Pulmonary artery endothelial cell (primary cell): ENCODE results near the gene ZFP69B. TPM values are rescaled to one million over a fixed set of nuclear protein-coding genes. Genes with fewer than 3 reads are reported as not detected.
A peak's percentile ranks its signal among the peaks of the same experiment; 100 is the strongest.

ENCODE experiments used
- DNase-seq: peaks from one replicate; pipeline ENCODE4 v3.0.0-alpha.2; 2011; ENCODE audit warnings: low read depth, low spot score
- total RNA-seq: library from RNA; depleted of rRNA; stranded (reverse); fragments of >200 nt; gene quantifications from 2 replicates; pipeline ENCODE4 v1.2.3, GENCODE V29; 2014

Gene ZFP69B
- 2.6 and 2.8 TPM in 2 replicates for total RNA-seq

DNA sequence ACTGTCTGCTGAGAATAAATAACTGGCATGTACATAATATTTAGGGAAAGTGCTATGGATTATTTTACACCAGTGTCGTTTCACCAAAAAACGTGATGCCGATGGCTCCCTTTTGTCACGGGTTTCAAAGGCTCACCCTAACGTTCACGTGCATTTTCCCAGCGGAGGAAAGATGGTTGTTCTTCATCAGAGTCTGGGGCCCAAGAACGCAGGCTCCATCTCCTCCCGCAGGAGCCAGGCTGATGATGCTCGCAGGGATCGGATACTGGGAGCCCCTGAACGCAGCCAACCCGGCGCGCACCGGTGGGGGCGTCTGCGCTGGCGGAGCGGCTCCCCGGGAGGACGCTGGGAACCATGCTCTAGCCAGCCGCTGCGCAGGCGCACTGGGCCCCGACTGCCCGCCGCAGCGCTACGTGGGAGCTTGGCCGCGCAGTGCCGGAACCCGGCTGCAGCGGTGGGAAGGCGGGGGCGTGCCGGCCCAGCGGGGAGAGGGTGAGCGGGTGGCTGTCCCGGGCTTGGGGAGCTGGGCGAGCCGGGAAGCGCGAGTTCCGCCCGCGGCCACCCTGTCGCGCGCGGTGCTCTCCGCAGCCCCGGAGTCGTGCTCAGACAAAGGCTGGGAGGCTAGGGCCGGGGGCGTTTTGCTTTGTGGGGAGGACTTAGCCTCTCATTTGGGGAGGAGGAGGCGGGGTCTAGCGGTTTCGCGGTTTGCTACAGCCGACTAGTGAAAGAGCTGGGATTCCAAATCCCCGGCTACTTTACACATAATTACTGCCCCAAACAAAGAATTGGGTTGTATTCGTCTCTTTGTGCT, at the start of gene ZFP69B:
ZFP69B (plus strand) TSS at position 793 of the 811 bp plus-strand sequence. CDS start 486 bp downstream, outside the sequence.
- peak; percentile 66 for DNase-seq

DNA sequence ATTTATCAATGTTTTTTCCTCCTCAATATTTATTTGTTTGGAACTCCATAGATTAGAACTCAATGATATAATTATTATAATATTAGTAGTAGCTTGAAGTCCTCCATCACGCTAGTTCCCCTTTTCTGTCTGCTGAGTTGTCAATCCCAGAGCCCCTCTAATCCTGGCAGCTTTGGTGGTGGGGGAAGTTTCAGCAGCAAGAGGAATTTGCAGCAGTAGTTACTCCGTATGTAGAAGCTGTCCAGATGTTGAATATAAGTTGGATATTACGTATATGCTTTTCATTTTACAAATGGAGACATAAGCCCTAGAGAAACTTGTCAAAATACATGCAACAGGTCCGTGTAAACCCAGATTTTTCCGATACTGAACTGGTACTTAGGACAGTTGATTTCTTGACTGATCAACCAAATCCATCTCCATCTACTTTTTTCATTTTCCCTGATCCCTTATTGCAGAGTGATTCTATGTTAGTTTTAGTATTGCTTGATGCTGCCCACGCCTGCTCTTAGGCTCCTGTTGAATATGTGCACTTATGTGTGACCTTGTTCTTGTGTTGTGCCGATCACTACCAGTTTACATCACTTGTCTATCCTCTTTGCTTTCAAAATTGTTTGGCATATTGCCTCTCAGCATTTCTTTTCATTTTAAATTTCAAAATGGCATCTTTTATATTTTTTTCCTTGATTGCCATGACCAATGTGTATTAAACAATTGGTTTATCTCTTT, 48.6 kb upstream of the ZFP69B start:
- DNase-seq = no peak

DNA sequence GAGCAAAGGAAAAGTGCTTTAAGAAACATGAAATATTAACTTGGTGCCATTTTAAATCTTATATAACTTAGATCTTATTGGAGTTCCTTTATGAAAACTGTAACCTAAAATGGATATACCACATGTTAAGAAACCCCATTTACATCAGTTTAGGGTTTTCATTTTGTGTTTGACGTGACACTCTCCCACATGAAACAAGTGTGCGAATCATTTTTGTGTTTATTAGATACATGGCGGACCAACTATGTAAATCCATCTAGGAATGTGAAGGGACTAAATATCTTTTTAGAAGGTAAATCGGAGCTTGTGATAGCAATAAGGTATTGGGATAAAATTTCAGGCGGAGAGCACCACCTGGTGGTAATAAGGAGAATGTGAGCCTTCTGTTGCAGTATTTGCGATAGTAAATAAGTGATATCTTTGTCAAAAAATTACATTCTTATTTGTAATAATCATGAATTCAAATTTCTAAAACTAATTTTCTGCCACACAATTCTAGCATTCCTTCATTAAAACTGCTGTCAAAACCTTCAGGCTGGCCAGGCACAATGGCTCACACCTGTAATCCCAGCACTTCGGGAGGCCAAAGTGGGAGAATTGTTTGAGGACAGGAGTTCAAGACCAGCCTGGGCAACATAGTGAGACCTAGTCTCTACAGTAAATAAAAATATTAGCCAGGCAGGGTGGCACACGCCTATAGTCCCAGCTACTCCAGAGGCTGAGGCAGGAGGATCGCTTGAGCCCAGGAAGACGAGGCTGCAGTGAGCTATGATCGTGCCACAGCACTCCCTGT, 45.4 kb upstream of the ZFP69B start:
- DNase-seq = peak; percentile 29

DNA sequence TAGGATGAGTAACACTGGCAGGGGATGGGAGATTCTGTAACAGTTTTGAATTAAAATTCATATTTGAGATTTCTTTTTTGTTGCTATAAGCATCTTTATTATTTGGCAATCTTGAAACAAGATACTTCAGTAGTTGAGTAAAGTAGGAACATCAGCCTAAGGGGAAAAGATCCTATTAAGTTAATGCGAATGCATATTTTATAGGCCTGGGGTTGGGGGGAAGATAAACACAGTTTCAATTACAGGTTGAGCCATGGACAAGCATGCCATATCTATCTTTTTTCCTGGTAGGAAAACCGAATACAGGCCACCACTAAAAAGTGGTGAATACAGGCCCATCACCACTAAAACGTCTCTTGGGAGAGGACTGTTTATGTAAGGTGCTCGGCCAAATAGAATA, 44.5 kb upstream of the ZFP69B start:
- no peak for DNase-seq

DNA sequence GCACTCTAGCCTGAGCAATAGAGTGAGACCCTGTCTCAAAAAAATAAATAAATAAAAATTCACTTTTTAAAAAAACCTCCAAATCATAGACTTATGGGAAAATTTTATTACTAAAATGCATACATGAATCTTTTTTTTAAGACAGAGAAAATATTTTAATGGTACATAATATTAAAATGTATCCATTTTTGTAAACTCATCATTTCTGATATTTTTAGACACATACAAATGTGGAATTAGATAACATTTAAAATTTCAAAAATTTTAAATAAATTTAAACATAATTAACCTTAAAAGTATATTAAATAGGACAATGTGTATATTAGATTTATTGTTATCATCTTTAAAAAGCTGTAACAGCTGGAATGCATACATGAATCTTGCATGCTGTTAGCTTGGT, 42.8 kb upstream of the ZFP69B start:
- no peak for DNase-seq

DNA sequence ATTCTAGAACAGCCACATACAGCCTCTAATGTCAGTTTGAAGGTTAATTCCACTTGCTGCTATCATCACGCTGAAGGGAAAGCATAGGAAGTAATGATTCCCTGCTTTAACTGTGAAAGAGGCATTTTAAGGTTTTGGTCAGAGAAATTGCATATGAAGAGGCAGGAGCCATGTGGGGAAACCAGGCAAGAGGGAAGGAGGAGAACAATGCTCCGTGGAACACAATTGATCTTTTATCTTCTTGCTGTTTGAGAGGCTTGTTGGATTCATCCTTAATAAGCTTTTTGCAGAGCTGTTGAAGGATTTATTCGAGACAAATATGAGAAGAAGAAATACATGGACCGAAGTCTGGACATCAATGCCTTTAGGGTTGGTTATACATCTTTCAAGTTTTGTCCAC, 40.8 kb upstream of the ZFP69B start:
- no peak for DNase-seq

DNA sequence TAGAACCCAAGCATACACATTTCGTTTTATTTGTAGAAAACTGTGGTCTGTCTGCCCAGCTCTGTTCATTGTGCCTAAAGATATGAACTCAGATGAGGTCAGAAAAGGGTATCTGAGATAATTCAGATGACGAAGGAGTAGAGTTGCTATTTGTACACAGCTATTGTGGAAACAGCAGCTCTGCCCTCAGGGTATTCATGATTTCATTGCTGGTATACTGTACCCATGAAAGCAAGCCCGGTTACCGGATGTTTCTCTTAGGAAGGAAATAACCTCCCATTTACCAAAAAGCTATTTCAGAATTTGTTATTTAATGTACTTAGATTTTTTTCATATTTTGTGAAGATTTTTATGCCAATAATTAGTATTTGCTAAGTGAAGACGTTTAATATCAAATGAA, 39.0 kb upstream of the ZFP69B start:
- peak; percentile 44 for DNase-seq

DNA sequence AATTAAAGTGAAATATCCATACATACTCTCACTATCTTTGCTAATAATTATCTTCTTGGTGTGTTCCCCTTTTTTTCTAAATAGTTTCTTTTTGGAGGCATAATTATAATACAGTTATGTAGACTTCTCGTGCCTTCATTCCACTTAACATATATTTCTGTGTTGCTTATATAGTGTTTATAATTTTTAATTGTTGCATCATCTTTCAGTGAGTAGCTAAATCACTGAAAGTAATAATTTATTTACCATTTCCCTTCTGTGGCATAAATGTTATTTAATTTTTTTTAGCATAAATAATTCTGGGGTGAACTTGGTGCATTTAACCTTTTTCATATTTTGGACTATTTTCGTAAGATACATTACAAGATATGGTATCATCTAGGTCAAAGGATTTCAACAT, 38.4 kb upstream of the ZFP69B start:
- DNase-seq = no peak

DNA sequence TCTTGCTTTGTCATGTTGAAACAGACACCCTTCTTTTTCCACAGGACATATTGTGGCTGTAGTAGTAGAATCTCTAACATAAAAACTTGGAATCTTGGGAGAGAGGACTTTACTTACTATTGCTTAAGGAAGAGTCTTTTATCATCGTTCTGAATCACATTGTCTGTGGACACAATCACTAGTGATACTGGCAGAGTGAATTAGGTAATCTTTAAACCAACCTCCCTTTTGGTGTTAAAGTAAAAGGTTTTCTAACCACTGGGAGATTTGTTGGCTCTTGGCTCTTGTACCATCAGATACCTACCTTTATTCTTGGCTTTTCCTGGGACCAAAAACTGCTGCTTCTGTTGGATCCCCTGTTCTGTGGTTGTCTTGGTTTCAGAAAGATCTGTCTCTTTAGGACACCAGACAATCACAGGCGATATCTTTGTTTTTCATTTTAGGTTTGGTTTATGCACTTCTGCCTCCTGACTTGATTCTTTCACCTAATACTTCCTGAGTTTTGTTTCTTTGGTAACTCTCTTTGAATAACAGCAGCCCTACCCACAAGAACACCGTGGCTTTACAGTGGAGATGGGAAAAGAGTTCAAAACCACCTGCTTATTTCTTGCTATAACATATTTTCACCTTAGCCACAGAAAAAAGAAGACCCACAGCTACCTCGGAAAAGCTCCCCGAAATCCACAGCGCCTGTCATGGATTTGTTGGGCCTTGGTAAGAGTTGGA, 36.6 kb upstream of the ZFP69B start:
- DNase-seq = no peak

DNA sequence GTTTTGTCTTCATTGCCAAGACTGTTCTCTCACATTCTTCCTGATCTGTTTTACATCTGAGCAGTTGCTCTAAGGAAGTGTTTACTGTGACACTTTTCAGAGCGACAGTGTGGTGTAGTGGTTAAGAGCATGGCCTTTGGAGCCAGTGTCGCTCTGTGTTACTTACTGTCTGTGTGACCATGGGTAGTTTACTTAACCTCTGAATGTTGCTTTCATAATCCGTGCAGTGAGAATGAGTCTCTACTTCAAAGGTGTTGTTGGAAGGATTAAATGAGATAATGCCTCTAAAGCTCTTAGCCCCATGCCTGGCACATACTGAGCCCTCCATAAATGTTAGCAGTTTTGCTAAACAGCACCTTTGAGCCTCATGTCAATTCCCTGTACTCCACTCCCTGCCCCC, 35.9 kb upstream of the ZFP69B start:
- DNase-seq = no peak

DNA sequence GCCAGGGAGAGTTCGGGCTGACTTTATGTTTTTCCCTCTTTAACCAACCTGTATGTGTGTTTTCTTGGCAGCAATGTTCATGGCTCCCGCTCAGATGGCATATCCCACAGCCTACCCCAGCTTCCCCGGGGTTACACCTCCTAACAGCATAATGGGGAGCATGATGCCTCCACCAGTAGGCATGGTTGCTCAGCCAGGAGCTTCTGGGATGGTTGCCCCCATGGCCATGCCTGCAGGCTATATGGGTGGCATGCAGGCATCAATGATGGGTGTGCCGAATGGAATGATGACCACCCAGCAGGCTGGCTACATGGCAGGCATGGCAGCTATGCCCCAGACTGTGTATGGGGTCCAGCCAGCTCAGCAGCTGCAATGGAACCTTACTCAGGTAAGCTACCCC, 33.6 kb upstream of the ZFP69B start:
- no peak for DNase-seq

DNA sequence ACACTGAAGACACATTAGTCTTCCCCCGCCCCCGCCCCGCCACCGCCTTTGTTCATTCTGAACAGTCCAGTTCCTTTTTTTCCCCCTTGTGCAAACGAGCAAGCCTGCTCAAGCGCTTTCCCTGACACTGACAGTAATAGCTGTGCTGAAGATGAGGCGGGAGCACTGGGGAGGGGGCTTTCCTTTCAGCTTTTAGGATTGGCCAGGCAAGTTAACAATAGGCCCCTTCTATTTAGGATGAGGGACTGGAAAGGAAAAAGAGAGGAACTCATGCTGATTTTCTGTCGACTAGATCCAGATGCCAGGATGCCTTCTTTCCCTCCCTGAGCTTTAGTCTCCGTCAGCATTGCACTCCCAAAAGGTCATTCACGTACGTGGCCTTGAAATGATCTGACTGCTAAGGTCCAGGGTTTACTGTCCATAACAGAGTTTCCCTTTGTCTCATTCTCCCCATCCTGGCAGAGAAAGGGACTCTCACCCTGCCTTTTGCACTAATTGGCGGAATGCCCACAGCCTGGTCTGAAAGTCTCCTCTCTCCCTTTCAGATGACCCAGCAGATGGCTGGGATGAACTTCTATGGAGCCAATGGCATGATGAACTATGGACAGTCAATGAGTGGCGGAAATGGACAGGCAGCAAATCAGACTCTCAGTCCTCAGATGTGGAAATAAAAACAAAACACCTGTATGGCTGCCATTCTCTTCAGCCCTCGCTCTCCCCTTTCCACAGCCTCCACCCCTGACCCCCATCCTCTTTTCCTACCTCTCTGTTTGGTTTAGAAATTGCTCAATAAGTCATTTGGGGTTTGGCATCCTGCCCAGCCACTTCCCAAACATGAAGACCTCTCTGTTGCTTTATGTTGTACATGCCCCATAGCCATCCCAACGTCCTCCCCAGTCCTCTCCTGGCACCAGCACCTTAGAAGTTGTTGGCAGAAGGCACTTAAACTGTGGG, 28.6 kb upstream of the ZFP69B start:
- DNase-seq = no peak

DNA sequence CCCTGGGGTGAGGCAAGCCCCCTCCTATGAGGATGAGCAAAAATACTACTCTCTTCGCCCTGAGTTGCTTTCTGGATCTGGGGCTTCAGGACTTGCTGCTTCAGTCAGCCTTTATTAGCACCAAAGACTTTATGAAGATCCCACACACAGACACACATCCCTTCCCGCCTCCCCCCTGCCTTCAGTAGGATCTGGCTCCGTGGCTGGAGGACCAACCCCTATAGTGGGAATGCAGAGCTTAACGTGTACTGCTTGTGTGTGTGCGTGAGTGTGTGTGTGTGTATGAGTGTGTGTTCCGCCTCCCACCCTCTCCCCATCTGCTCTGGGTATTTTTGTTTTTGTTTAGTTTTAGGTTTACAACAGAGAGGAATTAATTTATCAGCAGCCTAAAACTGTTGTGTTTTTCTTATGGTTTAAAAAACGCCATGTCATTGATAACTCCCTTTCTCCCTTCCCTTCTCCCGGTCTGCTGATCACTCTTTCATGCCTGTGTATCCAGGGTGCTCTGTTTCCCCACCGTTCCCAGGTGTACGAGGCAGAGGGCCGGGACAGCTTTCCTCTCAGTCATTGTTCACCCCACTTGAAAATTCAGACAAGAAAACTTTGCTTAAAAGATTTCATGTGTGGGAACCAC, 27.5 kb upstream of the ZFP69B start:
- no peak for DNase-seq

DNA sequence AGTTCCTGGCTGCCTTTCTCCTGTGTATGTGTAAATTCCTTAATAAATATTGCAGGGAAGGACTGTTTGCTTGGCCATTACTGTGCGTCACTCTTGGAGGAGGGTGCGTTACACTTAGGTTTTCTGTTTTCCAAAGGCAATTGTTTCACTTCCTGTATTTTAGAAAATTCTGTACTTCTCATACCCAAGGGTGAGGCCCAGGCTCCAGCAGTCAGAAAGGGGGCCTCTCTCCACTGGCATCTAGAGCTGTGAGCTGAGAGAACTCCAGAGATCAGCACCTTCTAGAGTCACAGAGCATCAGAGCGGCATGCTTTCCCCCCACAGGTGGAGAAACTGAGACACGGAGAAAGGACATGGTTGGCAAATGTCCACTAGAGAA, 27.0 kb upstream of the ZFP69B start:
- no peak for DNase-seq

DNA sequence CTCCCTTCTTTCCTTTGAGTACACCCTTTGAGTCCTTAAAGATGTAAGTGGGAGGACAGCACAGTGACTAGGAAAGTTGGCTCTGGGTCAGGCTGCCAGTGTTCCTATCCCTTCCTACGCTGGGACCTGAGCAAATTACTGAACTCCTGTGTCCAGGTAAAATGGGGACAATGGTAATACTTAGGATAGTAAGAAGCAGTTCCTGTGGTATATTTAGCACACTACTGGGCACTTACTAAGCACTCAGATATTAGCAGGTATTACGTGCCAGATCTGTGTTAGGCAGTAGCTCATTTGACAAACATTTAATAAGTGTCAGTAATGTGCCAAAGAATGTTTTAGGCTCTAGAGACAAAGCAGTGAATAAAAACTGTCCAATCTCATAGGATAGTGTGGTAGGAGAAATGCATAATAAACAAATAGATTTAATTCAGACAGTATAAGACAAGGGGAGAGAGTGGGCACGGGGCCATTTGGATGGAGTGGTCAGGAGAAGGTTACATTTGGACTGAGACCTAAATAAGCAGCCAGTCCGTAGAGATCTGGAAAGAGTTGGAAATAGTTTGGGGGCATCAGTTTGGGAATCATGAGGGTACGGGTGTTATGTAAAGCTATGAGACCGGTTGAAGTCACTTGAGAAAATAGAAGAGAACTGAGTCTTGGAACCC, 26.2 kb upstream of the ZFP69B start:
- no peak for DNase-seq

DNA sequence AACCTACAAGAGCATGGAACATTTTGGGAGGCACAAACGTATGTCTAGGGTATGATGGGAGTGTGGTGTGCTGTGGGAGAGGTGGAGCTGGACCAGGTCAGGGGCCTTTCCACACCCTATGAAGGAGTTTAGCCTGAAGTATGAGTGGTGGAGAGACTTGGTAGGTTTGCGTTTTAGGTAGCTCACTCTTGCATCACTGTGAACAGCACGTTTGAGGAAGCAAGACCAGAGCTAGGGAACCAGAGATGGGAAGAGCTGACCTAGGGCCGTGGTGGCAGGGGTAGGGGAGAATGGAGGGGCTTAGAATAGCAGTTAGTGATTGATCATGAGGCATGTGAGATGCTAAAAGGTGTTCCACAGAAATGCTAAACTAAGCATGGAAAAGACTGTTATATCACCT, 25.1 kb upstream of the ZFP69B start:
- DNase-seq = no peak

DNA sequence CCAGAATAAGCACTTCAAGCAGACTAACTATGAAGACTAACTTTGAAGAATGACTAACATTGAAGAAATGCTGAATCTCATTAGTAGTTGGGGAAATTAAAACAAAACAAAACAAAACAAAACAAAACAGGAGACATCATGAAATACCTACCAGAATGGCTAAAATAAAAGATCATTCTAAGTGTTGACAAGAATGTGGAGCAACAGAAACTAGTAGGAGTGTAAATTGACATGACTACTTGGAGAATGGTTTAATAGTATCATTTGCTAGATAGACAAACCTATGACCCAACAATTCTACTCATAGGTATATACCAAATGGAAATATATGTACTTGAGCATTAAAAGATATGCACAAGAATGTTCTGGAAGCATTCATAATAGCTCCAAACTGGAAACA, 18.9 kb upstream of the ZFP69B start:
- DNase-seq = no peak

DNA sequence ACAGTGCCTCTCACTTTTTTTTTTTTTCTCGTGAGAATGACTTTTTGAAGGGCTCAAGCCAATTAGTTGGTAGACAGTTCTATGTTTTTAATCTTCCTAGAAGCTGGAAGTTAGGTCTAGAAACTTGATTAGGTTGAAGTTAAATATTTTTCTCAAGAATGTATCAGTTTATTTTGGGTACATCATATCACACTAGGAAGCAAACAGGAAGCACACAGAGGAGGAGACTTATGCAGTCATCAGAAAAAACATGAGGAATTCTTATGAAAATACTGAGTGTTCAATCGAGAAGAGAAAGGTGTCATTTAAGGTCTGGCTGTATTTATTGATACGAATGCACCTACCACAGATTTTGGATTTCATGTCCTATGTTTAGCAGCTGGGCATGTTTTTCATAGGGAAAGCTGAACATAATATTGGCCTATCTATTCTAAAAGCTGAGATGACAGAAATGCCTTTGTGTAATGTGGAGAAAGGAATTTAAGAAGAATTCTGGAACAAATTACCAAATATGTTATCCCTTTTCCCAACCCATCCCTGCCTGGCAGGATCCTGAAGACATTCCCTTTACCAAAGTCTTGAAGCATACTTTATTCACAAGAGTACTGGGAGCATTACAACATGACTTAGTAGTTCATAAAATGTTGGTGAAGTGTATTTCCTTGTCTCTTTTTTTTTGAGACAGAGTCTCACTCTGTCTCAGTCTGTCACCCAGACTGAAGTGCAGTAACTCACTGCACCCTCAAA, 17.5 kb upstream of the ZFP69B start:
- no peak for DNase-seq

DNA sequence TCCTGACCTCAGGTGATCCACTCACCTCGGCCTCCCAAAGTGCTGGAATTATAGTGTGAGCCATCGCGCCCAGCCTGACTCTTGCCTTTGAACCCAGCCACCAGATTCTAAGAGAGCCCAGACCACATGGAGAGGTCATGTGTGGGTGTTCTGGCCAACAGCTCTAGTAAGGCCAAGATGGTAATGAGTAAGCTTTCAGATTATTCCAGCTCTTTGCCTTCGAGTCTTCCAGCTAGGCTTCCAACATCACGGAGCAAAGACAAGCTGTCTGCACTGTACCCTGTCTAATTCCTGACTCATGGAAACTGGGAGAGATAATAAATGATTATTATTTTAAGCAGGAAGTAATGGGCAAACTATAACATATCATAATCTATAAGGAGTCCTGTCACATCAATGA, 14.8 kb upstream of the ZFP69B start:
- no peak for DNase-seq
